ENCODE data around the gene DEPDC7.
"Not testable (repeated sequence)": the region's sequence is repeated elsewhere in the genome, so short reads cannot be mapped to it uniquely, and the experiment has no call there.

DEPDC7 gene

DNA sequence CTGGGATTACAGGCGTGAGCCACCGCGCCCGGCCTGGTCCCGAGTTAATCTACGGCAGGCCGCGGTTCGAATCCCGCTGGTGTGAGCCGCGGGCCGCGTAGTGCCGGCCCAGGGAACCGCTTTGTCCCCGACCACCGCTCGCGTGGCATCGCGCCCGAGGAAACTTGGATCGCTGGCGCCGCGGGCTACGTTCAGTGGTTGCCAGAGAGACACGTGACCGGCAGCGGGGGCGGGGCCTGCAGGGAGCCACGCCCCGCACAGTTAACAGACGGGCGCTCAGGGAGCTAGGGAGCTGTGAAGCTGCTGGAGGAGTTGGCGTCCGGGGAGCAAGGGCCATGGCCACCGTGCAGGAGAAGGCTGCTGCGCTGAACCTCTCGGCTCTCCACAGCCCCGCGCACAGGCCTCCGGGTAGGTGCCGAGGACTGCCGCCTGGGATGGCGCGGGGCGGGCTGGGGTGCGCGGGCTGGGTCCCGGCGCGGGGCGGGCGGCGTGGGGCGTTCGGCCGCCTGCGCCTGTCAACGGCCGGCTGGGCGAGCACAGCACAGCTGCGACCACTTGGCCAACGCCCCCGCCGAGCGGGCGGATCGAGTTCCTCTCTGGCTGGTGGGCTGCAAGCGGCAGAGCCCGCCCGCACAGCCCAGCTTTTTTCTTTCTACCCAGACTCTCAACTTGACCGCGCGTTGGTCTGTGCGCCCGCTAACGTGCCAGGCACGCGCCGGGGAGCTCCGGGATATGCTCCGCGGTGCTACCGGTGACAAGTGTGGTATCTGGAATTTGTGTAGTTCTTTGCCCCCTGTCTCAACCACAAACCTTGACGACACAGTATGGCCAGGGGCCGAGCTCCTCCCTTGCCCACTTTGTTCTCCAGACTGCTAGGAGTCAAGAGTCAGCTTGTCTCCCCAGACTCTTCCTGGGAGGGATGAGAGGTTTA, at the start of gene DEPDC7:
DEPDC7 (plus strand) TSS at position 258 of the 931 bp plus-strand sequence; CDS start at position 336, 78 bp downstream.
- DNase-seq (ENCODE audit: low read depth, low spot score), result peak; percentile 96

DNA sequence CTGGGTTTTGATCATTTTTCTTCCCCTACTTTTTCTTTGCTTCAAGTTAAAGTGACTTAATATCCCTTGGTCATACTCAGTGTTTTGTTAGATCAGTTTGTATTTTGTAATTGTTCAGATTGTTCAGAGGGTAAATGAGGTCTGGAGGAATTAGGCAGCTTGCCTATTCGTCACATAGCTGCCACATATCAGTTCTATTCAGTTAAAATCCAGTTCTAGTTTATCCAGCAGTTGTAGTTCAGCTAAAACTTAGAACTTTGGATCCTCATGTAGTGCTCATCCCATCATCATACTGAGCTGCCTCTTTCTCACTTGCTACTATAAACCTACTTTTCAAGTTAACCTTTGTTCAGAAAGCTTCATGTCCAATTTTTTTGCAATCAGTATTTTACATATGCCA, 47.1 kb upstream of the DEPDC7 start:
- no peak for DNase-seq (ENCODE audit: low read depth, low spot score)

DNA sequence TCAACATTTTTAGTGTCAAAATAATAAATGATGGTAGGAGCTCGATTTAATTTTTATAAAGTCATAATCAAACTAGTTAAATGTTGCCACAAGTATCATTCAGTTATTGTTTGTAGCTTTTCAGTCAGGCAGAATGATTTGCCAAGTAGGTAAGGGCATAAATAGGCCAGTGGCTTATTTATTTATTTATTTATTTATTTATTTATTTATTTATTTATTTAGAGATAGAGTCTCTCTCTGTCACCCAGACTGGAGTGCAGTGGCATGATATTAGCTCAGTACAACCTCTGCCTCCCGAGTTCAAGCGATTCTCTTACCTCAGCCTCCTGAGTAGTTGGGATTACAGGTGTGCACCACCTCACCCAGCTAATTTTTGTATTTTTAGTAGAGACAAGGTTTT, 43.4 kb upstream of the DEPDC7 start:
- not testable (repeated sequence) for DNase-seq (ENCODE audit: low read depth, low spot score)

DNA sequence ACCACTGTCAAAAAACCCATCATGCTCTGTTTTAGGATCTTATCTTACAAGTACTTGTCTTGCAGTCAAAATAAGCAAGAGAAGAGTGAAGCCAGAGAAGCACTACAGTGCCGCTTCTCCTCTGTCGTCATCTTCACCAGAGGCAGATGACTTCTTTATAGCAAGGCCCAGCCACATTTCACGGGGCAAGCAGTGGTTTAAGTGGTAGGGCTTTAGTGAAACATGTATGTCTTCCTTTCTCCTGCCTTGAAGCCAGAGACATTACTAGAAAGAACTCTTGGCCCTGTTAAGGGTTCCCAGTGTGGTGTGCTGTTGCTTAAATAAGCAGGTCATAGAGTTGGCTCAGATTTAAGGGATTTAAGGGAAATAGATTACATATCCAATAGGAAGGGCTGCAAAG, 42.9 kb upstream of the DEPDC7 start:
- DNase-seq (ENCODE audit: low read depth, low spot score), result no peak

DNA sequence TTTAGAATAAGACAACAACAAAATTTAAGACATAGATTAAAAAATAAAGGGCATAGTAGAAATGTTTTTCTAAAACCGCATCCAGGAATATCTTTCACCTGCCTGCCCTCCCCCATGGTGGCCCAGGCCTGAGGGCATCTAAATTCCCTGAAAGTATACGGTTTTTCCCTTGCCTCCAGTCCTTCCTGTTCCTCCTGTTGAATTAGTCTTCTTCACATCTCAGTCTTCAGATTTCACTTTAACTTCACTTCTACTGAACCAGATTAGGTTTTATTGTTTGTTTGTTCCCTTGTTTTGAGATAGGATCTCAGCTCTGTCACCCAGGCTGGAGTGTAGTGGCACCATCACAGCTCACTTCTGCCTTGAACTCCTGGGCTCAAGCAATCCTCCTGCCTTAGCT, 33.1 kb upstream of the DEPDC7 start:
- no peak for DNase-seq (ENCODE audit: low read depth, low spot score)

DNA sequence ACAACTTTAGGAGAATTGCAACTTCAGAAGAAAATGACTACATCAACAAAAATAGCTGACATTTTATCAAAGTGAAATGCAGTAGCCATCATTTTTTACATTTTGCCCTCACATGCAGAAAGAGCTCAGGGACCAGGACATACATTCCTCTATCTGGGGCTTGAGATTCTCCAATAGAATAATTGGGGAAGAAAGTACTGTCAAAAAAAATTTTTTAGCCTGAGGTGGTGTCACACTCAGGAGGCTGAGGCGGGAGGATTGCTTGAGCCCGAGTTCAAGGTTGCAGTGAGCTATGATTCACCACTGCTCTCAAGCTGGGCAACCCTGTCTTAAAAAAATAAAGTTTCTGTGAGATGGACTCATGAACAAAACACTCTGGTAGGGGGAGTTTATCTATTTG, 32.2 kb upstream of the DEPDC7 start:
- DNase-seq (ENCODE audit: low read depth, low spot score), result no peak

DNA sequence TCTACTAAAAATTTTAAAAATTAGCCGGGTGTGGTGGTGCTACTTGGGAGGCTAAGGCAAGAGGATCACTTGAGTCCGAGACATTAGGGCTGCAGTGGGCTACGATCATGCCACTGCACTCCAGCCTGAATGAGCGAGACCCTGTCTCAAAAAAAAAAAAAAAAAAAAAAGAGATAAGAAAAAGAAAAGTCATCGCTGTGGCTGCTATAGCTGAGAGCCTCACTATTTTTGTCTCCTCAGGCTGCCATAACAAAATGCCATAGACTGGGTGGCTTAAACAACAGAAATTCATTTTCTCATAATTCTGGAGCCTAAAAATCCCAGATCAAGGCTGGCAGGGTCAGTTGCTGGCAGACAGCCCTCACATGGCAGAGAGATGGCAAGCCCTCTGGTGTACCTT, 30.1 kb upstream of the DEPDC7 start:
- no peak for DNase-seq (ENCODE audit: low read depth, low spot score)

DNA sequence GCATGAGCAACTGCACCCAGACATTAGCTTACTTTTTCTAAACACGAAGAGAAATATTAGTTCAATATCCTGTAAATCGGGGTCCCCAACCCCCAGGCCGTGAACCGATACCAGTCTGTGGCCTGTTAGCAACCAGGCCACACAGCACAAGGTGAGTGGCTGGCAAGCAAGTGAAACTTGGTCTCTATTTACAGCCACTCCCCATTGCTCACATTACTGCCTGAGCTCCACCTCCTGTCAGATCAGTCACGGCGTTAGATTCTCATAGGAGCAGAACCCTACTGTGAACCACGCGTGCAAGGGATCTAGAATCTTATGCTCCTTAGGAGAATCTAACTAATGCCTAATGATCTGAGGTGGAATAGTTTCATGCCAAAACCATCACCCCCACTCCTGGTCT, 27.8 kb upstream of the DEPDC7 start:
- DNase-seq (ENCODE audit: low read depth, low spot score), result no peak

DNA sequence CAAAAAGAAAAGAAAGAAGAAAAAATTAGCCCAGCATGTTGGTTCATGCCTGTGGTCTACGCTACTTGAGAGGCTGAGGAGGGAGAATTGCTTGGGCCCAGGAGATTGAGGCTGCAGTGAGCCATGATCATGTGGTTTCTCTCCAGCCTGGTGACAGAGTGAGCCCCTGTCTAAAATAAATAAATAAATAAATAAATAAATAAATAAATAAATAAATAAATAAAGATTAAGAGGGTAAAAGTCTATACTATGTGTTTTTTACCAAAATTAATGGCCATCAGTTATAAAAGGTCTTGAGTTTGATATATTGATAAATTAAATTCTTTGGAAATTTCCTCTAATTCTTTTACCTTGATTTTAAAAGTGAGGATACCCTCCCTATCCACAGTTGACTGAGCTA, 25.2 kb upstream of the DEPDC7 start:
- no peak for DNase-seq (ENCODE audit: low read depth, low spot score)

DNA sequence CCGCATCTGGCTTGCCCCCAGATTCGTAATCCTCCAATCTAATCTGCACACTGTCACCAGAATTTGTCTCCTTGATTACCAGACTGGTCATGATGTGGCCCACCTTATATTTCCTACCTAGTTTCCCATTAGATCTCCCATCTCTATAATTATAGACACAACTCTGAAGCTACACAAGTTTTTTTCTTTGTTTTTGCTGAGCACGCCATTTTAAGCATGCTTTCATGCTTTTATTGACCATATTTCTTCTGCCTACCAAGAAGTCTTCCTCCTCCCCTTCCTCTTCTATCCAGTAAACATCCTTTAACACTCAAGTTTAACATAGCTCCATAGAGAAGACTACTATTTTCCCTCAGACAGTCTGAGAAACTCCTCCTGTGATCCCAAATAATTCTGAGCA, 24.3 kb upstream of the DEPDC7 start:
- no peak for DNase-seq (ENCODE audit: low read depth, low spot score)

DNA sequence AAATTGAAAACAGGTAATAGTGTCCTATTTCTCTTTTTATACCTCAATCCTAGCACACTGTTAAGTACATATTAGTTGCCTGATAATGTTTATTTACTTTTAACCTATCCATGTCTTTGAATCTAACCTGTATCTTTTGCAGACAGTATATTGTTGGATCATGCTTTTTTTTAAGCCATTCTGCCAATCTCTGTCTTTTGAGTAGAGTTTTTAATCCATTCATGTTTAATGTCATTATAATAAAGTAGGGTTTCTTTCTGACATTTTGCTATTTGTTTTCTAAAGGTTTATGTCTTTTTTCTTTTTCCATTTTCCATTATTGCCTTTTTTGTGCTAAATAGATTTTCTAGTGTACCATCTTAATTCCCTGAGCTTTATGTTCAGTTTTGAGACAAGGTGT, 23.8 kb upstream of the DEPDC7 start:
- no peak for DNase-seq (ENCODE audit: low read depth, low spot score)

DNA sequence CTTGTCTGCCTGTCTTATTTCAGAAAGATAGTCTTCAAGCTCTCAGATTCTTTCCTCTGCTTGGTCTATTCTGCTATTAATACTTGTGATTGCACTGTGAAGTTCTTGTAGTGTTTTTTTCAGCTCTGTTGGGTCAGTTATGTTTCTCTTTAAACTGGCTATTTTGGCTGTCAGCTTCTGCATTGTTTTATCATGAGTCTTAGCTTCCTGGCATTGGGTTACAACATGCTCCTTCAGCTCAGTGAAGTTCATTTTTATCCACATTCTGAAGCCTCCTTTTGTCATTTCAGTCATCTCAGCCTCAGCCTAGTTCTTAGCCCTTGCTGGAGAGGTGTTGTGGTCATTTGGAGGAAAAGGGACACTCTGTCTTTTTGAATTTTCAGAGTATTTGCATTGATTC, 15.5 kb upstream of the DEPDC7 start:
- DNase-seq (ENCODE audit: low read depth, low spot score), result peak; percentile 76

DNA sequence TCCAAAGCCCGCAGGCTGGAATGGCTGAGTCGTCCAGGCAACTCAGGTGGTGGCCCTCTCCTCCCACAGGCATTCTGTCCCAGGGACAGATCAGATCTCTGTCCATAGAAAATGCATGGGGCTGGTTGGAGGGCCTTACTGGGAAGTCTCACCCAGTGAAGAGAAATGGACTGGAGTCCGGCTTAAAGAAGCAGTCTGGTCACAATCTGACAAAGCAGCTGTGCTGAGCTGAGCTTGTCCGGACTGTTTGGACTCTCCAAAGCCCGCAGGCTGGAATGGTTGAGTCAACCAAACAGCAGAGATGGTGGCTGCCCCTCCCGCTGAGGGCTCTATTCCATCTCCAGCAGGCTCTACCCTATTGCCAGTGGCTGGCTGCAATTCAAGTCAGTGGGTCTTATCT, 14.4 kb upstream of the DEPDC7 start:
- DNase-seq (ENCODE audit: low read depth, low spot score), result no peak

DNA sequence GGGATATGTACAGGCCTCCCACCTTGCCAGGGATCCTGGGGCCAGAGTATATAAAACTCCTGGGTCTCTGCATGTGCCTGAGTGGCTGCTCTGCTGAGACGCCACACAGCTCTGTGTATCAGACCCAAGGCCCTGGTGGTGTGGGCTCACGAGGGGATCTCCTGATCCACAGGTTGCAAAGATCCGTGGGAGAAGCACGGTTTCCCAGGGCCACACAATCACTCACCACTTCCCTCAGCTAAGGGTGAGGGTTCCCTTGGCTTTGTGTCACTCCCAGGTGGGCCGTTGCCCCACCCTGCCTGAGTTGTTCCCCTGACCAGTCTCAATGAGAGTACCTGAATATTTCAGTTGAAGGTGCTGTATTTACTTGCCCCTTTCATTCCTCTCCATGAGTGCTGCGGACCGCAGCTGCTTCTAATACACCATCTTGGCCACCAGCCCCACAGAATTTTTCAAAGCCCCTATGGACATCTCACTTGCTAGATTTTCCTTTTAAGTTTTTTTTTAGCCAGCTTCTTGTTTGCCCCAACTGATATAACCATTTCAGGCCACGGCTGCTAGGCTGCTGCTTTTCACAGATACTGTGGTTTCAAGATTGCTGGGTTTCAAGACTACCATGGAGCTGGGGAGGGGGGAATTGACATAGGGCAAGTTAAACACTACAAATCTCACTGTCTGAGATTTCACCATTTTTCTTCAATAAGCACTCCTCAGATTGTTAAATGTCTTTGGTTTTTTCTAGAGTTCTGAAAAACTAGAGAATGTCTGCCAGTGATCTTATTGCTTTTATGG, 13.7 kb upstream of the DEPDC7 start:
- no peak for DNase-seq (ENCODE audit: low read depth, low spot score)

DNA sequence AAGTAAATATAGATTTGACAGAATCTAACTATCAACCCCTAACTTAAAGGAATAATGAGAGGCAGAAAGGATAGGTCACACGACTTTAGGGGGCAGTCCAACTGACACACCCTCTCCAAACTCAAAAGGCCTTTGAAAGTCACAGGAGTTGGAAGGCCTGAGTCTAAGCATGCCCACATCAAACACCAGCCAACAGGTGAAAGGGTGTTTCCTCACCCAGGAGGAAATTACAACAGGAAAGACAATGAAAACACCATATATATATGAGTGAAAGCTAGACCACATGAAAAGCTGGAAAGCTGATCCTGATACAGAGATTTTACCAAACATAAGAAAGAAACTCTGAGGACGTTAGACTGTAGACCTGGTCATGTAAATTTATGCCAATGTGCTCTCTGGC, 10.5 kb upstream of the DEPDC7 start:
- no peak for DNase-seq (ENCODE audit: low read depth, low spot score)

DNA sequence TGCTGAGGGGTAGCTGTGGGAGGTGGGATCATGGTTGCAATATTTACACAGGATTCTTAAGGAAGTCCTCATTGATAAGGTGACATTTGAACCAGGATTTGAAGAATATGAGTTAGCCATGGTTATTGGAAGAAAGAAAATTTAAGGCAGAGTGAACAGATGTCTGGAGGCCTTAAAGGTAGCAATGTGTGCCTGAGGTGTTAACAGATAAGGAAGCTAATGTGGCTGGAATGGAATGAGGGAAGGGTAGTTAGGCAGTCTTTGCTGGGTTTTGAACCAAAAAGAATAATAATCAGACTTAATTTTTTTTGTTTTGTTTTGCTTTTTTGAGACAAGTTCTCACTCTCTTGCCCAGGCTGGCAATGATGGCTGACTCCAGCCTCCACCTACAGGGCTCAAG, 9.7 kb upstream of the DEPDC7 start:
- DNase-seq (ENCODE audit: low read depth, low spot score), result no peak

DNA sequence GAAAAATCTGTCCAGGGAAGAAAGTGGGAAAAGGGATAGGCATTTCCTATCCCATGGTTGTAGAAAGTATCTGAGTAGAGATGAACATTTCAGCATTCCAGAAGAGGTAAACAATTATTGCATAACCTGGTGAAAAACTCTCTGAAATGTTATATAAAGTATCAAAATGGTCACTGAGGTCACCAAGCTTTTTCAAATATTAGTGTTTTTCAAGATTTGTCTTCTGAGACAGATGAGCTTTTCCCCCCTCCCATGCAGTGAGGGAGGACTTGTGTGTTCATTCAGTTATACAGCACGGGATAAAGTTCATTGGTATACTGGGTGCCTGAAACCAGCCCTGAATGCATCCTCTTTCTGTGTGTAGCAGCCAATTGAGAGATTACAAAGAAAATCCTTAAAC, 1.9 kb upstream of the DEPDC7 start:
- no peak for DNase-seq (ENCODE audit: low read depth, low spot score)

DNA sequence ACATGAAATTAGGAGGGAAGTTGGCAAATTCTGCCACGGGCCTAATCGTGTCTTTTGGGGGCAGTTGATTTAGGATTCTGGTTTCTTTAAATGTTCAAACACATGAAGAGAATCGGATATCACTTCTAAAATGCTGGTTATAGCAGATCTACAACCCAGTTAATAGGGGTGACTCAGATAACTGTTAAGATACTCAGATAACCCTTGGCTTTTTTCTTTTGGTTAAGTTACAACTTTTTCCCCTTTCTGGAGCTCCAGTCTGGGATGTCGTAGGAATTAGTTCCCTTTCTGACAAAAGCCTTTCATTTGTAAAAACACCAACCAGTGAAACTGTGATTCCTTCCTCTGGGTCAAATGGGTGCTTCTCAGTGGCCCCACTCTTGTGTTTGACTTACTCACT, 976 bp downstream of the DEPDC7 start:
- DNase-seq (ENCODE audit: low read depth, low spot score), result no peak

DNA sequence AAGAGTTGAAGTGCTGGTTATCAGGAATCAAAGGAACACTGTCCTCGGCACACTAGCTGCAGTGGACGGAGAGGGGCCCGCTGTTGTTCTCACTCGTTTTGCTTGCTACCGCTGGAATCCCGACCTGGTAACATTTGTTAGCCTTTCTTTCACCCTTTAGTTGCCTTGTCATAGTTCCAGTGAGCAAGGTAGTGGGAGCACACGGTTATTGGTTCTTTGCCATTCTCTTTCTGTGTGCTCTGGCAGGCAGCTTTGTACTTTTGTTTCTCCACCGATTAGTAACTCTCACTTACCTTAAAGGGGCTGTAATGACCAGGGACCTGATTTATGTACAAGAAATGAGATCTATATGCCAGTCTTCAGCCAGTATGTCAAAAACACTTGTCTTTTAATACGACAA, 1.8 kb downstream of the DEPDC7 start:
- DNase-seq (ENCODE audit: low read depth, low spot score), result peak; percentile 24

DNA sequence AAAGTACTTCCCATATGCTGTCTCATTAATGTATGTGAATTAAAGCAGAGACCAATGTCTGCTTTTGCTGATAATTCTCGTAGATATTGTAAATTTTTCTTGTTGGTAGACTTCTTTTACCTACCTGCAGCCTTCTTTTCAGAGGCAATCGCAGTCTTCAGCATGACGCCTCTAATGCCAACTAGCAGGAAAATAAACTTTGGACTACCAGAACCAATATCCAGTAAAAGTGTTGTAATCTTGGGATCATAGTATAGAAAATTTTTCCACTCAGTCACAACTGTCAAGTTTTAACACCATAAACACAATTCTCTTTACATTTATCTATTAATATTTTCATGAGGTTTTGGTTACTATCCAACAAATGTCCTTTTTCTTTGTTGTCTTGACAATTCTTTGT, 2.3 kb downstream of the DEPDC7 start:
- DNase-seq (ENCODE audit: low read depth, low spot score), result no peak

DNA sequence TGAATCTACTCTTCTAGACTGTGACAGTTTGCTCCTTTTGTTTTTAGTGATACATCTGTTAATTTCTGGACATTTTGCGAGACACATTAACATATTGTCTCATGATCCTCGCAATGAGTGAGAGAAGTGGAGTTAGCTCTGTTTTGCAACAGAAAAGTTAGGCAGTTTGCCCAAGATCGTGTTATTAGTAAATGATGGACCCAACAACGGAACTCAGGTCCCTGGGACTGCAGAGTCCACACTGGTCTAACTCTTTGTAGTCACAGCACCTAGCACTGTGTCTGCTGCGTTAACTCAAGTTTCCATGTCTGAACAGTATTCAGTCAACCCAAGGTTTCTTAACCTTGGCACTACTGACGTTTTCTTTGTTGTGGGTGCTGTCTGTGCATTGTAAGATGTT, 3.2 kb downstream of the DEPDC7 start:
- DNase-seq (ENCODE audit: low read depth, low spot score), result no peak

DNA sequence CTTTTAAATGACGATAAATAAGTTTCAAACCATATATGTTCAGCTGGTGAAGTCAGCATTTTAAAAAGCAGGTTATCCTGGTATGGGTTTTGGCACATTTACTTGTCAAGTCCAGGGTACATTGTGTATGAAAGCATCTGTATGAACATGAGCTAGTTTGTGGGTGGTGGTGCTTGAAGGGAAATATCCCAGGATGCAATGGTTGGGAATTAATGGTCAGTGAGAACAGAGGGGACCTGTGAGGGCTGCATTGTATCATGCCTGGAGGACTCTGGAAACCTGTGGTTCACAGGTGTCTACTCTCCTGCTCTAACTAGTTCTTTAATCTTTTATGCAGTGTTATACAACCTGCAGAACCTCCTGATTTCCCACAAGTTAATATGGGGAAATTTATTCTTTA, 5.8 kb downstream of the DEPDC7 start:
- no peak for DNase-seq (ENCODE audit: low read depth, low spot score)

DNA sequence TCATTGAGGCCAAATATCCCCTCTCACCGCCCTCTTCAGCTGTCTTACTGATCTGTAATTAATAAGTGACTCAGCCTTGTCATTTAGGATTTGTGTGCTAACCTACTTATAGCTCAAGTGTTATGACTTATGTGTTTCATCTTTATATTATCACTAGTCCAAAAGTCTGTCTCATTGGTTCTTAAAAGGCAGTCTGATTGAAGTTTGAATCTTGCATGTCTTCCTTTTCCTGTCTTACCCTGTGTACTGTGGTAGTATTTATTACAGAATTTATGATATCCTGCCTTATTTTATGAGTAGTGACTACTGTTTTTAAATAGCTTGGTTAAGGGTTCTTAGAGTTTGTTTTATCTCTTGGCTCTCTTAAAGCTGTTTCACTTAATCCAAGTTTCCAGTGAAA, 6.3 kb downstream of the DEPDC7 start:
- DNase-seq (ENCODE audit: low read depth, low spot score), result no peak

Data from astrocyte of the hippocampus (primary cell).